Measurements from ENCODE around the gene PGBD2.
A peak's percentile ranks its signal among the peaks of the same experiment; 100 is the strongest.
"Not testable (repeated sequence)": the region's sequence is repeated elsewhere in the genome, so short reads cannot be mapped to it uniquely, and the experiment has no call there.

Gene PGBD2

DNA sequence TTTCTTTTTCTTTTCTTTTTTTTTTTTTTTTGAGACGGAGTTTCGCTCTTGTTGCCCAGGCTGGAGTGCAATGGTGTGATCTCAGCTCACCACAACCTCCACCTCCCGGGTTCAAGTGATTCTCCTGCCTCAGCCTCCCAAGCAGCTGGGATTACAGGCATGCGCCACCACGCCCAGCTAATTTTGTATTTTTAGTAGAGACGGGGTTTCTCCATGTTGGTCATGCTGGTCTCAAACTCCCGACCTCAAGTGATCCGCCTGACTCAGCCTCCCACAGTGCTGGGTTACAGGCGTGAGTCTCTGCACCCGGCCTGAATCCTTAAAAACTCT is 16.2 kb upstream of the PGBD2 start:
- DNase-seq: not testable (repeated sequence)

DNA sequence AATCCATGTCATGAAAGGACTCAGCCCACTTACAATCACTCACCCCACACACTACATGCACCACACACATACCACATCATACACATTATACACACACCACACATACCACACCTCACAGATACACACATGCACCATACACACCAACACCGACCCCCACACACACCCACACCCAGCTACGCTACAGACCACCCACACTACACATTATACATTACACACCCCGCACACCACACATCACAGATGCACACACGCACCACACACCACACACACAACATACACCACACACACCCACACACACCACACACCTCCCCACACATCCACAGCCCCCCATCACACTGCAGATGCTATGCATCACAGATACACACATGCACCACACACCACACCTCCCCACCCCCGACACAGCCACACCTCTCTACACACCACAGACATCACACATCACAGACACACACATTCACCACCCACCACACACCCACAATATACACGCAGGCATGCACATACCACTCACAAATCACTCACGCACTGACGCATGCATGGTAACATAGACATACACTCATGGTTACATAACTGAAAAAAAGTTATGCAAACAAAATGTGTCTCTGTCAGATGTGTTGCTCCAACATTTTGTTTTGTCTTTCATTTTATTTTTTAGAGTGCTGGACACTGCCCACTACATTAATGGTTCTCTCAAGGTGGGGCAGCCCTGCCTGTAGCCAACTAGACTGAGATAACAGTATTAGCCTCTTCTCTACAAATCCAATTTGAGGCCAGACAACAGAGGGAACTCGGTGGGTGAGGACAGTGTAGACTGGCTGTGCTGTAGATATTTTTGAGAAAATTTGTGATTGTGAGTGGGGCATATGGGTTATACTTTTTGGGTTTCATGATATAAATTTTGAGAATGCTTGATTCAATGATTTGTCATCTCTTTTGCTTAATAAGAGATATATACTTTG is 15.2 kb upstream of the PGBD2 start:
- no peak for DNase-seq

DNA sequence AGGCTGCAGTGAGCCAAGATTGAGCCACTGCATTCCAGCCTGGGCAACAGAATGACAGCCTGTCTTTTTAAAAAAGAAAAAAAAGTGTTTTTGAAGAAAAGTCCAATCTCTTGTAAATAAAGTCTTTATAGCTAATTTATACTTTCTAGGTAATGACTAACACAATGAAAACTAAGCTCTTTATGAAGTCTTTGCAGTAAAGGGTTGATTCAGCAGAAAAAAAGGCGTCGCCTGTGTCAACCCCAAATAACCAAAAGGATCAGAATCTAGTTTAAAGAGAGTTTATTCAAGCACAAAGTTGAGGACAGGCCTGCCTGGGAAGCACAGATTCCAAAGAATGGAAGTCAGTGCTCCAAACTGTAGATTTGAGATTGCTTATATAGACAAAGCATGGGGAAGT is 14.3 kb upstream of the PGBD2 start:
- no peak for DNase-seq

DNA sequence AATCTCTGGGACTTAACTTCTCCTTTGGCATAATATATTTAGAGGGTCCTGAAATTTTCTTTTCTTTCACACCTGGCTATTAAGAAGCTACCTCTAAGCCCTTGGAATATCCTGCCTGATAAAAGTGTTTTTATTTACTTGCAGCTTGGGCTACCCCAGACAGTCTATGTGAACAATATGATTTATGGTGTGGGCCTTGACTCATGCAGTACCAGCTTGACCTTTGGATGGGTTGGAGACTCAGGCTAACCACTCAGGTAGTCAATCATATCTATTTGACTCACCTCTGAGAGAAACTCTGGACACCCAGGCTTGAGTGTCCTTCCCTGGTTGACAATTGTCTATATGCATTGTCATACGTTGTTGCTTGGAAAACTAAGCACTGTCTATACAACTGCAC is 13.4 kb upstream of the PGBD2 start:
- DNase-seq: no peak

DNA sequence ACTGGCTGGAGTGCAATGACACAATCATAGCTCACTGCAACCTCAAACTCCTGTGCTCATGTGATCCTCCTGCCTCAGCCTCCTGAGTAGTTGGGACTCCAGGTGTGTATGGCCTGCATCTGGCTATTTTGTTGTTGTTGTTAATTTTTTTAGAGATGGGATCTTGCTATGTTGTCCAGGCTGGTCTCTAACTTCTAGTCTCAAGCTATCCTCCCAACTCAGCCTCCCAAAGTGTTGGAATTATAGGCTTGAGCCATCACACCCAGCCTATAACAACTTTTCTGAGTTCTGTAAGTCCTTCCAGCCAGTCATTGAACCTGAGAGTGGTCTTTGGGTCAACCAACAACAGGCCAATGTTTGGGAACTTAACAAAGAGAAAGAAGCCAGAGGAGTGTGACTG is 11.2 kb upstream of the PGBD2 start:
- no peak for DNase-seq

DNA sequence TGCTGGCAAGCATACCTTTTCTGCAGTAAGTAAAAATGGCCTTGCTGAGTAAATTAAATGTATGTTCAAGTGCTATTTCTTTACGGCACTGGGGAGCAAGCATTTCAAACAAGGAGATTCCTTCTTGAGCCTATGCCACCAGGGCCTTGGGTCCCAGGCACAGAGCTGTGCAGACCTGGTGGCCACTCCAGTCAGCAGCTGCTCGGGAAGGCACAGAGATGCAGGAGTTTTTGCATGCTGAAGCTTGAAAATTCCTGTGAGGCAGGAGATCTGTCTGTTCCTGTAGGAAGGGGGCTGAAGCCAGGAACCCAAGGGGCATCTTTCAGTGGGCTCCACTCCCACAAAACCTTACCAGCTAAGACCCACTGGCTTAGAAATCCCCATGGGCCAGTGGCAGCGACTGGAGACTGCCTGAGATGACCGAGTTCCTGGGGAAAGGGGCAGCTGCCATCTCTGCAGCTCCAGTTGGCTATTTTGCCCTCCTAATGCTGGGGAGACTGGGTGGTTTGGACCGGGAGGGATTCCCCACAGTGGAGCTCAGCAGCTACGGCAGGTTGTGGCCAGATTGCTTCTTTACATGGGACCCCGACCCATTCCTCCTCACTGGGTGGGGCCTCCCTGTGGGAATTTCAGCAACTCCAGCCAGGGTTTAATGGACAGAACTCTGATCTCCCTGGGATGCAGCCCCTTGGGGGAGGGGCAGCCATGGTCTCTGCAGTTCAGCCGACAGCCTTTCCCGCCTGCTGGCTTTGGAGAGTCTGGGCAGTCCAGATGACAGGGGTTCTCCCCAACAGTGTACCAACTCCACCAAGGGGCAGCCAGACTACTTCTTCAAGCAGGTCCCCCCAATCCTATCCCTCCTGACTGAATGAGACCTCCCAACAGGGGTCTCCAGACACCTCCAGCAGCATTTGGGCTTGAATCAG is 8.4 kb upstream of the PGBD2 start:
- DNase-seq: no peak

DNA sequence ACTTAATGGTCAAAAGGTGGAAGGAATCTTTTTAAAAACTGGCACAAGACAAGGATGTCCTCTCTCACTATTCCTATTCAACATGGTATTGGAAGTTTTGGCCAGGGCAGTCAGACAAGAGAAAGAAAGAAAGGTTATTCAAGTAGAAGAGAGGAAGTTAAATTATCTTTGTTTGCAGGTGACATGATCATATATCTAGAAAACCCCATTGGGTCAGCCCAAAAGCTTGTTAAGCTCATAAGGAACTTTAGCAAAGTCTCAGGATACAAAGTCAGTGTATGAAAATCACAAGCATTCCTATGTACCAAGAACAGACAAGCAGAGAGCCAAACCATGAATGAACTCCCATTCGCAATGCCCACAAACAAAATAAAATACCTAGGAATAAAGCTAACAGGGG is 5.4 kb upstream of the PGBD2 start:
- DNase-seq: no peak

DNA sequence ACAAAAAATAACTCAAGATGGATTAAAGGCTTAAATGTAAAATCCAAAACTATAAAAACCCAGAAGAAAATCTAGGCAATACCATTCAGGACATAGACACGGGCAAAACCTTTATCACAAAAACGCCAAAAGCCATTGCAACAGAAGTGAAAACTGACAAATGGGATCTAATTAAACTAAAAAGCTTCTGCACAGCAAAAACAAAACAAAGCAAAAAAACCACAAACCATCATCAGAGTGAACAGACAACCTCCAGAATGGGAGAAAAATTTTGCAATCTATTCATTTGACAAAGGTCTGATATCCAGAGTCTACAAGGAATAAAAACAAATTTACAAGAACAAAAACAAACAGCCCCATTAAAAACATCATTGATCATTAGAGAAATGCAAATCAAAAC is 4.5 kb upstream of the PGBD2 start:
- no peak for DNase-seq

DNA sequence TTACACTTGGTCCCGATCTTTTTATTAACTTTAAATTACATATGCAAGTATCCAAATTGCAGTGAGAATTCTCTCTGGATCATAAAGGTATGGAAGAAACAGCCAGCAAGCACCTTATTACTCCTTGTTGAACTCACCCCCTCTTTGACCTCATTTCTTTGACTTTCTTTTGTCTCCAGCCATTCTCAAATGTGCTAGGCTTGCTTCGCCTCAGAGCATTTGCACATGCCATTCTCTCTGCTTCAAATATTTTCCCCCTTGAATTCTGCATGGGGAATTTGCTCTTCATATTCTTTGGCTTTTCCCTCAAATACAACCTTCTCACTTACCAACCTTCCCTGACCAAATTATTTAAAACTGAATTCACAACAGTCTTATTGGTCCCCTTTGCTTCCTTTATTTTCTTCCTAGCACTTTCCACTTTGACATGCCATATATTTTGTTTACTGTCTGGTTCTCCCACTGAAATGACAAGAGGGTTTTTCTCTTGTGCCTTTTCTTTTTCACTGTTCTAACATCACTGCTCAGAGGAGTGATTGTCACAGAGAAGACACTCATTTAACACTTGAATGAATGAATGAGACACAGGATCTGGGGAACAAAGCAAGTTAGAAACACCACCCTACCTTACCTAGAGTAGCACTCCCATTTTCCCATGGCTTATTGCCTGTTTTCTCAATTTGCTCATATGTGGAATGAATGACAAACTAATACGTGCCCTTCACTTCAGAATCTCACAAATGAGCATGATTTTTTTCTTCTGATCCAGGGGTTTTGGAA is 1.4 kb upstream of the PGBD2 start:
- DNase-seq: no peak

DNA sequence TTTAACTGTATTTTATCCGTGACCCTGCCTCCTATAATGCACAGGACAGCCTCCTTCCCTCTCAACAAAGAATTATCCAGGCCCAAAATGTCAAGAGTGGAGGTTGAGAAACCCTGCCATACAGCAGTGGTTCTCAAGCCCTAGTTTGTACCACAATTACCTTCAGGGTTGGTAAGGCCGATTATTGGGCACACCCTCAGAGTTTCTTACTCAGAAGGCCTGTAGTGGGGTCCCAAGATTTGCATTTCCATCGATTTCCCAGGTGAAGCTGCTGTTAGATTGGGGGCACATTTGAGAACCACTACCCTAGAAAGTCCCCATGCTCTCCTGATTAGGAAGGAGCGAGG is 400 bp upstream of the PGBD2 start:
- no peak for DNase-seq

DNA sequence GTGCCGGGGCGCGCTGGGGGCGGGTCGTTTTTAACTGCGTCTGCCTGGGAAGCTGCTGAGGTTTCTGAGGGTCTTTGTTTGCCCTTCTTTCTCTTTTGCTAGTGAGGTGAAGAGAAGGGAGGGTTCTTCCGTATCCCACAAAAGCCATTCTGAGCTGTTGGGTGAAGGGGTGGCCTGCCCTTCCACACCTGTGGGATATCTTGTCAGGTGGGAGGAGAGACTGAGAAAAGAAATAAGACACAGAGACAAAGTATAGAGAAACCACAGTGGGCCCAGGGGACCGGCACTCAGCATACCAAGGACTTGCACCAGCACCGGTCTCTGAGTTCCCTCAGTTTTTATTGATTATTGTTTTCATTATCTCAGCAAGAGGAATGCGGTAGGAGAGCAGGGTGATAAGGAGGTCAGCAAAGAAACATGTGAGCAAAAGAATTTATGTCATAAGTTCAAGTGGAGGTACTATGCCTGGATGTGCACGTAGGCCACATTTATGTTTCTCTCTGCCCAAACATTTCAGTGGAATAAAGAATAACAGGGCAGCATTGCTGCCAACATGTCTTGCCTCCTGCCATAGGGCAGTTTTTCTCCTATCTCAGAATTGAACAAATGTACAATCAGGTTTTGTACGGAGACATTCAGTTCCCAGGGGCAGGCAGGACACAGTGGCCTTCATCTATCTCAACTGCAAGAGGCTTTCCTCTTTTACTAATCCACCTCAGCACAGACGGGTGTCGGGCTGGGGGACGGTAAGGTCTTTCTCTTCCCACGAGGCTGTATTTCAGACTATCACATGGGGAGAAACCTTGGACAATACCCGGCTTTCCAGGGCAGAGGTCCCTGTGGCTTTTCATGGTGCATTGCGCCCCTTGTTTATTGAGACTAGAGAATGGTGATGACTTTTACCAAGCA is 972 bp downstream of the PGBD2 start:
- no peak for DNase-seq

DNA sequence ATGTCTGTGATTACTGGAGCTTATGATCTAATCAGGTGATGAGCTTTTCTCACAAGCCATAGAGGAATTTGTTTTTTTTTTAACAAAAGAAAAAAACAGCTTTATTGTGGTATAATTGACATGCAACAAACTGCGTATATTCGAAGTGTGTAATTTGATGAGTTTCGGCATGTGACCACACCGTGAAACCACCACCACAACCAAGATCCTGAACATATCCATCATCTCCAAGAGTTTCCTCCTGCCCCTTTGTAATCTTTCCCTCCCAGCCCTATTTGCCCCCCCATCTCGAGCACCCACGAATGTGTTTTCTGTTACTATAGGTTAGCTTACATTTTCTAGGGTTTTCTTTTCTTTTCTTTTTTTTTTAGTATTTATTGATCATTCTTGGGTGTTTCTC is 4.7 kb downstream of the PGBD2 start:
- DNase-seq: no peak

DNA sequence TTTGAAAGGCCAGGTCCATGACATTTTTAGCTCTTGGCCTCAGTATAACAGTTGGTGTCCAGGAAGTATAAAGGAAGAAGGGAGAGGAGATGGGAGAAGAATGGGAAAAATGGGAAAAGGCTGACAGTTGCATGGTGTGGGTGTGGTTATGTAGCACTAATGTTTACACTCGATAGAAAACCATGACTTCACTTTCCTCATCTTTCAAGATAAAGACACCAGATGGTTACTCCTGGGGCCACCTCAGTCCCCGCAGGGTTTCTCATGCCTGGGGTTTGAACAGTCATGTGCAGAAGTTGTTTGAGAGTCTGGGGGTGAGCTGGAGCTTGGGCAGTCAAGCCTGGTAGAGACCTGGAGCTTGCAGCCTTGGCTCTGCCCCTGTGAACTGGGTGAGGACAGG is 7.9 kb downstream of the PGBD2 start:
- no peak for DNase-seq

DNA sequence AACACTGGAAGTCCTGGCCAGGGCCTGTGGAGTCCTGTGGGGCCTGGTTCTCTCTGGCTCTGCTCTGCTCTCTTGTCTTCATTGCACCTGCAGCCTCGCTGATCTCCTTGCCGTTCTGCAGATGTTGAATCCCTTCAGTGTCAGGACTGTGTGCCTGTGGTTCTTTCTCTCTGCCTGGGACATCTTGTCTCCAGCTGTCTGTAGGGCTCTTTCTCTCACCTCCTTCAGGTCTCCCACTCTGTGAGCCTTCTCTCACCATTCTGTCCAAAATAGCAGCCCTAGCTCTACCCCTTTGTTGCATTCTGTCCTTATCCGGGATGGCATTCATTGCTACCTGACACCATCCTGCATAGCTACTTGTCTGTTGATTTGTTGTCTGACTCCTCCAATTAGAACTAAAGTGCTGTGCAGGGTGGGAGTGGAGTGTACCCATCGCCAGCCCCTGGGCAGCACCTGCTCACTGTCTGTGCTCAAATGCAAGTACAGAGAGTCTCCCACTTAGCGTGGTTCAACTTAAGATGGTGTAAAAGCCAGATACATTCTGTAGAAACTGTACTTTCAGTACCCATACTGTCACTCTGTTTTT is 8.9 kb downstream of the PGBD2 start:
- DNase-seq: no peak

DNA sequence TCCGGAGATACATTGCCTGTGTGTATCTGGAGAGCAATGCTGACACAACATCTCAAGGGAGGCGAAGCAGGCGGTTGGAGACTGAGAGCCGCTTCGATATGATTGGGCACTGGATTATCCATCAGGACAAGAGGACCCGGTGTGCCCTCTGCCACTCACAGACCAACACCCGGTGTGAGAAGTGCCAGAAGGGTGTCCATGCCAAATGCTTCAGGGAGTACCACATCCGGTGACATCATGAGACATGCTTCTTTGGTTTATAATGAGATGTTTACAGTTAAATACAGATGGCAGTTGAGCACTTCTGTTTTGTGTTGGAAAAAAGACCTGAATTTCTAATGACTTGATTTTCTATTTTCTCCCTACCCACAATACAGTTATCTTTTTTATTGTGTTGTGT is 12.1 kb downstream of the PGBD2 start:
- DNase-seq: no peak

DNA sequence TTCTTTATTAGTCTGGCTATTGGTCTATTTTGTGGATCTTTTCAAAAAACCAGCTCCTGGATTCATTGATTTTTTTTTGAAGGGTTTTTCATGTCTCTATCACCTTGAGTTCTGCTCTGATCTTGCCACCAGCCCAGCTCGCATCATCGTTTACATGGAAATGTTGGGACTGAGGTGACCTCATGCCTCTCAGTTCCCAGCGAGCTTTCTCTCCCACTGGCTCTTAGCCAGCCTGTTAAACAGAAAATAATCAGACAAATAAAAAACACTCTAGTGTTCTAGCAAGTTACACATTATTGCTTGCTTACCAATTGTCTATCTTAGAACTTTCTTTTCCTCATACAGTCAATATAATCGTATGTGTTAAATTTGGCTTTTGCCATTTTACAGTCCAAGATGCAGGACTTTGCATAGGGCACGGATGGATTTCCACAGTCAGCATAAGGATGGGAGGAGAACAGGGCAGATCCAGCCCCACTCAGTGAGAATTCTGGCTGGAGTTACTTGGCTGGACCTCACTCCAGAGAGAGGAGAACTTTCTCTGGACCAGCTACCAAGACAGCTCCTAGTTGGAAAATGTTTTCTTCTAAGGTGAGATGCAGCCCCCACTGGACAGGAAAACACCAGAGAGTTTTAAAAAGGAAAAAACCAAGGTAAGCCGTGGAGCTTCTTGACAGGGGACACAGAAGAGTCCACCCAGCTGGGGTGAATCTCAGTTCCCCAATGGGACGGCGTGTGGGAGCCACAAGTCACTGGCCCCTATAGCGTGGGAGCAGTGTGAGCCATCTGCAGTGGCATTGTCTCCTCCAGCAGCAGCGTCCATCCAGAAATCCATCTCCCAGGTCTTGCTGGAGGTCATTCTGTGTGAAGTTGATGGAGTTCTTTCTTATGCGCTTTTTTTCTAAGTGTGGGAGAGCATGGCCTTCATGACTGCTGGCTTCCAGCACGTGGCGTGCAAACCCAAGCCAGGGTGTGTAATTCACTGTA is 17.6 kb downstream of the PGBD2 start:
- DNase-seq: peak; percentile 28

DNA sequence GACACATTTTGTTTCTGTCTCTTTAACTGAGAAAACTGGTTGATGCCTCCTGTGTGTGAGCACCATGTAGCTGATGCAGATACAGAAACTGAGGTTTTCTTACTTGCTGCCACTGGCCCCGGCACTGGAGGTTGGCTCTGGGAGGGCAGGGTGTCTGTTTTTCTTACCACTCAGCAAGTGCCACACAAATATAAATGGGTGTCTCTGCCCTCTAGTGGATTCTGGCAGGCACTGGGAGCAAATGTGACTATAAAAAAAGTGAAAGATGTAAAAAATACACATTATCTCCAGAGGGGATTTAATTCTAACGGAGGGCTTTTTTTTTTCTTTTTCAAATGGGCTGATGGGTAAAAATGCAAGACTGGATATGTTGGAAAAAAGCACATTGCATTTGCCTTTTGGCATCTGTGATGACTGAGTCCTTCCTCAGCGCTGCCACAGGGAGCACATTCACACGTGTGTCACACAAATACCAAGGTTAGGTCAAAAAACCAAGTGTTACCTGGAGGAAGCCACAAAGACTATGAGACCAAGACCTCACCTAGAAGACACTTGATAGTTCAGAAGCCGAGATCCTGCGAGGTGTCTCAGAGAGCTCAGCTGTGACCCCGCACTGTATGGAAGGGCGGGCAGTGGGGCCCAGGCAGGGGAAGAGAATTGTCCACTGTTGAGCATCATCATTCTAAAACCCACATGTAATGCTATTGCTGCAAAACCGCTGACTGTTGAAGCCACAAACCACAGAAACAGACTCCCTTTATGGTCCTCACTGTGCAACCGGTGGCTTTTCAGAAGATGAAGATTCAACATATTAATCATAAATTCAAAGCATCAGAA is 18.9 kb downstream of the PGBD2 start:
- peak; percentile 29 for DNase-seq

DNA sequence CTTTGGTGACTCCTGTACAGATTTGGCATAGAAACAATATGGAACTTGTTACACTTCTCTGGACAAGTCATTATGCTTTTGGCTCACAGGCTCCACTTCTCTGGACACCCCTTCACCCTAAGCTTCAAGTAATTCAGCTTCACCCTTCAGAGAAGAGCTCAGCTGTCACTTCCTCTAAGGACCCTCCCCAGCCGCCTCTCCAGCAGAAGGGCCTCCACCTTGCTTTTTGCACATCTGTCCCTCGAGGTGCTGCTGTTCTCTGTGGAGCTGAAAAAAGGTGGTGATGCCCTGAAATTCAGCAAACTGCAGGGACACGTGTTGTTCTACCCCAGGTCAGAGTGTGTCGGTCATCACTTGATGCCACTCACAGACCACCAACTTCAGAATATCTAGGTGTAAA is 19.8 kb downstream of the PGBD2 start:
- DNase-seq: not testable (repeated sequence)

DNA sequence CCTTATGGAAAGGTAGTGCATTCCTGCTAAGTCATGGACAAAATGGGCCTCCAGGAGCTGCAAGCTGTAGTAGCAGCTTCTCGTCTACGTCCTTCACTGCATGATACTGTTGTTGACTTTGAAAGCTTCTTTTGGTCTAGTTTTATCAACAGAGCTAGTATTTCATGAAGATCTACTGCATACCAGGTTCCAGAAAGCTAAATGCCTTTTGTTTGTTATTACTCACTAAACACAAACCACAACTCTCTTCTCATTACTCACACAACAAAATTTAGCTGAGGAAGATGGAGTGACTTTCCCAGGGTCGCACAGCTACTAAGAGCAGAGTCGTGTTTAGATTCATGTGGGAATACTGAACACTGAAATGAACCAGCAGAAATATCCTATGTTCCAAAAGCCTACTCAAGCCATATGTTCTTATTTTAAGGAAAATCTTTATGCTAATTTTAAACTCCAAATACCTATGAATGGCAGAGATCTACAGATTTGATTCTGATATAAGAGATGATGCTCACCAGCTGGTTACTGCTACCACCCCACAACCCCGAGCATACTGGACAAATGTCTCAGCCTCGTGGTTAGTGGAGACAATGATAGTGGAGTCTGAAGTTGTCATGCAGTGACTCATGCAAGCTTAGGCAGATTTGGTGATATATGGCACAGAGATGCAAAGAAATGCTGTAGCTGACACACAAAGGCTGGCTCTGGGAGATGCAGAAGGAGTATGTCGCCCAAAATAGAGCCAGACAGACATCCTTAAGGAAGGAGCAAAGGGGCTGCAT is 20.6 kb downstream of the PGBD2 start:
- no peak for DNase-seq
